HCEC 1CT (cell line): ENCODE results near the gene NRM.
A peak's percentile ranks its signal among the peaks of the same experiment; 100 is the strongest.
"Not testable (repeated sequence)": the region's sequence is repeated elsewhere in the genome, so short reads cannot be mapped to it uniquely, and the experiment has no call there.

Source experiments
- DNase-seq: peaks from one replicate; pipeline ENCODE4 v3.0.0-alpha.2; 2017

NRM gene

GRCh38 chr6:30687659-30688431 lies 2.9 kb downstream of the NRM start:
- DNase-seq: peak; percentile 61

DNA sequence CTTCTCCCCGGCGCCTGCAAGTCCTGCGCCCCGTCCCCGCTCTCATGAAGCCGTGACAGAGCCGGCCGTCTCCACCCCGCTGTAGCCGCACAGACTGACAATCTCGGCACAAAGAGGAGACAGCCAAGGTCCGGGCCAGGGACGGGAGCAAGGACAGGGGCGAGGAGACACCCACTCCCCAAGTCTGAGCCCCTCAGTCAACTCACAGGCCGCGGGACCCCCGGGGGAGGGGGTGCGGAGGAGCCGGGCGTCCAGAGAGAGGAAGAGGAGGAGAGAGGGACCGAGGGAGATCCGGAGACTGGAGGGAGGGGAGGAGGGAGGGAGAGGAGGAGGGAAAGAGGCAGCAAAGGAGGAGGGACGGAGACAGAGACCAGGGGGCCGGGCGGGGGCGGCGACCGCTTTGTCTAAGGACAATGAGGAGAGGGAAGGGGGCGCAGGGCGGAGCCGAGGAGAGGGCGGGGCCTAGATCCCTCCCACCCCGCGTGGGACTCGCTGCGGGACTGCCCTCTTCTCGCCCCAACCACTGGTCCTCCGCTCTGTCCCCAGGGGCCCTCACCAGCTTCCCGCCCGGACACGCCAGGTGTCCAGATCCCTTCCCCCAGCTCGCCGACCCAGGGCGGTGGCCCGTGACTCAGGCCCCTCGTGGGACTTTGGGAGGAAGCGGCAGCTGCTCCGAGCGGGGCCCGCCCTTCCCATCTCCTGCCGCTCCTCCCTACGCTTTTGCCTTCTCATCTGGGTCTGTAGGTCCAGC lies 3.7 kb downstream of the NRM start:
- peak; percentile 99 for DNase-seq

DNA sequence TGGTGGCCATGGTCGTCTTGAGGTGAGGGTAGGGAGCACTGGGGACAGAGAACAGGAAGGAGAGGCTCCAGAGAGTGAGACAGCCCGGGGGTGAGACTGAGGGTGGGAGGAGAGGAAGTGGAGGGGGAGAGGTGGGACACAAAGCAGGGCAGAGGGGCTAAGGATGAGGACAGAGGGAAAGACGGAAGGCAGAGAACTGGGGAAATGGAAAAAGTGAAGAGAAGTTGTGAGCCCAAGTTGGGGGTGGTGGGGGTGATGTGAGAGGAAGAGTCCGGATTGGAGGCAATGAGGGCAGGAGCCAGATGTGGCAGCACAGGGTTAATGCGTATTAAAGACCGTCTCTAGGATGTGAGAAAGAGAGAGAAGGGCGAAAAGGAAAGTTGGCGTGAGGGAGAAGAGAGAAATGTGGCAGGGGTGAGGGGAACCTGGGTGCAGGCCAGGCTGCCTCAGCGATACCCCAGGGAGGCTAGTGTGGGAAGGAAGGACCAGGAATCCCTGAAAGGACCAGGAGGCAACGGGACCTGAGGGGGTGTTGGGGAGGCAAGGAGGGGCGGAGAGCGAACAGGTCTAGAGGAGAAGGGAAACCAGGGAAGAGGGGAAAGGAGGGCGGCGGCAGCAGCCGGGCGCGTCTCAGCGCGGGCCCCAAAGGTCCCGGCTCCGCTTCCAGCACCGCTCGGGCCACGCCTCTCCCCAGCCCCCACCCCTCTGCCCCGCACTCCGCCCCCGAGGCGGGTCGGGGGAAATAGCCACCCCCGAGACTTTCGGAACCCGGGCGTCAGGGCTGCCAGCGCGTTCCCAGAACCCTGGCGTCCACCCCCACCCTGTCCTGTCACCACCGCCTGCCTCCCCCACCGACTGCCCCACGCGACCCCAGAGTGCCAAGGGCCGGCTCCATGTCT lies 4.5 kb downstream of the NRM start, which contains the start of gene PPP1R18:
Gene PPP1R18, minus strand, starts transcription at position 637 of the 899 bp plus-strand sequence. Its CDS starts 627 bp downstream, at position 10.
- peak; percentile 74 for DNase-seq

DNA sequence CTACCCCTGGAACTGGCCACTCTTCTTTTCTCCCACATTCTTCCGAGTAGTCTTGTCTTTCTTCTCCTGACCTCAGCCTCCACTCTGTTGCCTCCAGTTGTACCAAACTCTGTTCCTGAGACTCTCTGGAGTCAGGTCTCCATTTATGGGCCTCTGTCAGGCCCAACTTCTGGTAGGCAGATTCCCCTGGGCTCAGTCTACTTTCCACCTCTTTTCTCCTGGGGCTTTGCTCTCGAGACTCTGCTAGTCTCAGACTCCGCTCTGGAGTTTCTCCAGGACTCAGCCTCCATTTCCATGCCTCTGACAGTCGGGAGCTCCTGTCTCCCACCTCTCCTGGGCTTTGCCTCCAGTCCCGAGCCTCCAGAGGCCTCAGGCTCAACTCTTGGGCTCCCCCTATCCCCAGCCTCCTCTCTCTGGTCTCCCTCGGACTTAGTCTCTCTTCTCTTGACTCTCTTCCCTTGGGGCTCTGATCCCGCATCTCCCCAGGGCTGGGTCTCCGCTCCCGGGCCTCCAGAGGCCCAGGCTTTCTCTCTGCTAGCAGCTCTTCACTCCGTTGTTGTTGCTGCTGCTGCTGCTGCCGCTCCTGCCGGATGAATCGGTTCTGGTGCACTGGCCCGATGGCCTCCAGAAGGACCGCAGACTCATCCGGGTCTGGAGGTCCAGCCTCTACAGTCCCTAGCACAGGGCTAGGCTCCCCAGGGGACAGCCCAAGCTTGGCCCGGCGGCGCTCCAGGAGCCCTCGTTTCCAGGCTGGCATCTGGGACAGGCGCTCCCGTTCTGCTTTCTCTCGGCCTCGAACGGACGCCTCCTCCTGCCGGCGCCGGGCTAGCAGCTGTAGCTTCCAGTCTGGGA lies 5.4 kb downstream of the NRM start:
- peak; percentile 53 for DNase-seq

- DNase-seq: peak; percentile 36
These were observed 6.2 kb downstream of the NRM start for GRCh38 chr6:30684386-30685156.

DNA sequence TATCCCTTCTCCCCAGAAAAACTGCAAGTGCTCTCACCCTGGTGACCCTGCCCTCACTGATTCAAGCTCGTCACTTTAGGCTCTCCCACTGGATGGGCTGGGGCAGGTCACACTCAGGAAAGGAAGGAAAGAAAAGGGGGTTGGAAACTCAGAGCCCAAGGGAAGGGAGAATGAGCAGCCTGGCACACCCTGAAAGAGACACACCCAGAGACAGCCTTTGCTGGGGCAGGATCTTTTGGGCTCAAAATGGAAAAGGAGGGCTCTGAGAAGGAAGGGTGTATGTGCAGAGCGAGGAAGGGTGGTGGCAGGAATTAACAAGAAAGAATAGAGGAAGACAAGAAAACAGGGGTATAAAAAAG lies 6.8 kb downstream of the NRM start:
- no peak for DNase-seq

DNA sequence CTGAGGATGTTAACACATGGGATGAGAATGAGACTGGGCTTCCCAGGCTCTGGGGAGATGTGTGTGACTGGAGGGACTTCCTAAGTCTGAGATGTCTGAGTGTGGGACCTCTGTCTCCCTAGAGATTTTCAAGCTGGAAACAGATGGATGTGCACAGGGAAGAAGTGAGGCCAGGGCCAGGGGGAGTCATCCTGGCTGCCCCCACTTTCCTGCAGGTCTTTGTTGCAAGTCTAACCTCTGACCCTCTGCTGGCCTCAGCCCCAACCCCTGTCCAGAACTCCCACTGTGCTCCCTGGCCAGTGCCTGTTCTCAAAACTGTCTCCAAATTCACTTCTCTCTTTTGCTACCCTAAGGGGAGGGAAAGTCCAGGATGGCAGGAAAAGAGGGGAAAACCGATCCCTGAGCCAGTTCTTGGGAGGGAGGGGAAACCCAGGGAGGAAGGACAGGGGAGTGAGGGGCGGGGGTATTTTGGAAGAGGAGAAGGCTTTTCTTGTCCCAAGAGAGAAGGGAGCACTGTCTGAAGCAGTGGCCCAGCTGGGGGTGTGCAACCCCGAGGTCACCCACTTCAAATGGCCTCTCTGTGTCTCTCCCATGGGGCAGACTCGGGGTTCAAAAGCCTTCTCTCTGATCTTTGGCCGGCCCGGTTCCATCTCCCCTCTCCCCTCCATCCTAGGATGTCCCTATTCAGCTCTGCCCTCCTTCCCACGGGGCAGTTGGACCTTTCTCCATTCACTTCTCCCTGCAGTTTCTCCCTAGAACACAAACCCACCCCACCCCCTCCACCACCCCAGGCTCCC lies 7.4 kb downstream of the NRM start:
- DNase-seq: no peak

GRCh38 chr6:30682143-30683117 lies 8.4 kb downstream of the NRM start:
- peak; percentile 94 for DNase-seq

DNA sequence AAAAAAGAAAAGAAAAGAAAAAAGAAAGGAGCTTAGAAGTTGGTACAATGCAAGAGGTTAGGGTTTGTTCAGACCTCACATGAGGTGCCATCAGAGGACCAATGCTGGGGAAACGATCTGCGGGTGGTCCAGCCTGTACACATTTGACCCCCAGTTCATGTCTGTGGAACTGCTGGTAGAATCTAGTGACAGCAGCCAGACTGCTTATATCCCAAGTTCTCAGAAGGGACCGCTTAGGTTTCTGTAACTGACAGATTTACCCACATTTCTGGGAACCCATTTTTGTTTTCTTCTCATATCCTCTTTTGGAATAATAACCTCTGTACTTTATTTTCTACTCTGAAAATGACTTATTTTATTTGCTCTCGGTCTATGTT lies 9.0 kb downstream of the NRM start:
- DNase-seq: no peak

DNA sequence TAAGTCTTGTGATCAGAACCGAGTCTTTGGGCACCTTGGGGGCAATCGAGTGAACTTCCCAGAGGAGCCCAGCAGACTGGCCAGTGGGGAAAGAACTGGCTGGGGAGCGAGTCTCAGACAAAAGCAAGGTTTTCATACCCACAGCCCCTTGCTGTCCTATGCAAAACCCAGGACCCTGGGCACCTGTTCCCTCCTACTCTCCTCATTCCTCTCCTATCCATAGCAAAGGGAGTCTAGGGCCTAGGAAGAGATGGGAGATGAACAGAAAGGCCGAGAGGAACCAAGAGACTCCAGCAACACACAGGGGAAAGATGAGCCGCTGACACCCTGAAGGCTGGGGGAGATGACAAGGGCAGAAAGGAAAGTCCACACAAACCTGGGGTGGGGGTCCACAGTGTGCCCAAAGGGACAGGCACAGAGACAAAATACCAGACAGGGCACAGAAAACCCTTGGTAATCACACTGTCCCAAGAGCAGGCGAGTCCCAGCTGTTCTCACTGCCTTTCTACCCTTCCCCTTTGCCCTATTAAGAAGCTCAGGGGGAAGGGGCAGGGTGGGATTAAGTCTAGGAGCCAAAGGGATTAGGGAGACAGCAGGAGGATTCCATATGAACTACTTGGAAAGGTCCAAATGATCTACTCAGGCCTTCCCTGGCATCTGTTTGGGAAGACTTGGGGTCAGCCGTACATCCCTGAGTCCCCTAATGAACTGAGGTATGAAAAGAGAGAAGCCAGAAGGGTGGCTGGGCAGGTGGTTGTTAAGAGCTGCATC lies 10.8 kb downstream of the NRM start:
- DNase-seq: no peak

- peak; percentile 66 for DNase-seq
These were observed 11.6 kb downstream of the NRM start for GRCh38 chr6:30678964-30679726.

- DNase-seq: no peak
These were observed 14.0 kb downstream of the NRM start for GRCh38 chr6:30676660-30677285.

GRCh38 chr6:30672445-30673253 lies 18.1 kb downstream of the NRM start, which contains the start of gene DHX16:
TSS of gene DHX16 (minus strand) at chr6:30673006. CDS start at chr6:30672841, 165 bp downstream.
- peak; percentile 98 for DNase-seq

GRCh38 chr6:30670760-30671527 lies 19.8 kb downstream of the NRM start:
- DNase-seq: no peak

- DNase-seq: not testable (repeated sequence)
These were observed 24.5 kb downstream of the NRM start for GRCh38 chr6:30666300-30666699.
